Panc1 (cell line): Measurements from ENCODE around the gene PTGDS. TPM values are rescaled to one million over a fixed set of nuclear protein-coding genes. Genes with fewer than 3 reads are reported as not detected.

Experiments
- ATAC-seq: fragments of 200-7000 bp; cut with Tn5 transposase; 2 replicates; pipeline ENCODE4 v1.9.1; 2020; ENCODE audit warnings: mild to moderate bottlenecking, moderate library complexity
- BruUV-seq: library from RNA; stranded (reverse); fragments of 400-500 nt; replicated peaks from 2 replicates; lab custom pipeline; 2021; lab: Mats Ljungman, UMichigan
- CTCF ChIA-PET: fragments of 300-600 bp; sonication (Branson Sonifier 250); formaldehyde crosslinking; loops from one replicate; lab custom pipeline; 2022; ENCODE audit warnings: antibody characterized with exemption; lab: Charles Lee
- POLR2A ChIA-PET: fragments of 300-600 bp; sonication (Branson Sonifier 250); formaldehyde crosslinking; loops from one replicate; lab custom pipeline; 2022; ENCODE audit warnings: antibody characterized with exemption; lab: Charles Lee
- DNase-seq: peaks from one replicate; pipeline ENCODE4 v3.0.0-alpha.2; 2010; ENCODE audit warnings: low read depth, low spot score
- H3K27ac ChIP-seq: 2 replicates; pipeline ENCODE4 v1.5.1; 2011; ENCODE audit warnings: mild to moderate bottlenecking, low read length, inconsistent platforms
- H3K27me3 ChIP-seq: fragments of 200-500 bp; sonication (Bioruptor generic); 2 replicates; pipeline ENCODE4 v1.6.0; 2014; ENCODE audit warnings: low read length, inconsistent platforms; ENCODE audit not compliant: control insufficient read depth, insufficient read depth
- H3K36me3 ChIP-seq: fragments of 200-500 bp; sonication (Bioruptor generic); 2 replicates; pipeline ENCODE4 v1.5.1; 2014; ENCODE audit warnings: inconsistent platforms, mild to moderate bottlenecking, low read length, moderate library complexity; ENCODE audit not compliant: control insufficient read depth, insufficient read depth
- H3K4me1 ChIP-seq: 2 replicates; pipeline ENCODE4 v1.5.1; 2011; ENCODE audit warnings: inconsistent platforms, mild to moderate bottlenecking, low read length, moderate library complexity; ENCODE audit not compliant: control insufficient read depth, insufficient read depth
- H3K4me3 ChIP-seq, 2 experiments: 2 replicates each; pipeline ENCODE4 v1.5.1; 2011 to 2012; ENCODE audit warnings: low read depth in 2 of 2, low read length in 2 of 2, mild to moderate bottlenecking in 2 of 2, inconsistent platforms in 1 of 2, moderate library complexity in 1 of 2
- H3K9me3 ChIP-seq: fragments of 200-500 bp; sonication (Bioruptor generic); 2 replicates; pipeline ENCODE4 v1.5.1; 2014; ENCODE audit warnings: low read depth, mild to moderate bottlenecking, inconsistent platforms, low read length, moderate library complexity; ENCODE audit not compliant: control insufficient read depth, insufficient read depth
- CTCF ChIP-seq: fragments of 450-650 bp; IDR thresholded peaks from 2 replicates; pipeline ENCODE4 v1.5.1; 2017; ENCODE audit warnings: mild to moderate bottlenecking
- POLR2AphosphoS5 ChIP-seq: IDR thresholded peaks from 2 replicates; pipeline ENCODE4 v1.6.1; 2012; ENCODE audit warnings: mild to moderate bottlenecking, low read depth, low read length, moderate library complexity
- REST ChIP-seq, 2 experiments: IDR thresholded peaks; 2 replicates each; pipeline ENCODE4 v1.6.1; 2011 to 2012; ENCODE audit warnings: low read depth in 2 of 2, control low read depth in 1 of 2, low read length in 1 of 2, mild to moderate bottlenecking in 1 of 2, moderate library complexity in 1 of 2; ENCODE audit not compliant: insufficient read depth in 1 of 2
- SIN3A ChIP-seq: IDR thresholded peaks from 2 replicates; pipeline ENCODE4 v1.6.1; 2012; ENCODE audit warnings: low read depth, mild to moderate bottlenecking, low read length, moderate library complexity, borderline replicate concordance; ENCODE audit not compliant: insufficient read depth
- TCF7L2 ChIP-seq: IDR thresholded peaks from 2 replicates; pipeline ENCODE4 v1.6.1; 2011; ENCODE audit warnings: mild to moderate bottlenecking, low read depth, low read length, inconsistent platforms
- in situ Hi-C: cut with HindIII; loops from 2 replicates; pipeline ENCODE4 v1.10.0; 2016; ENCODE audit warnings: low sequenced_read_pairs, low pct_unique_long_range_greater_than_20kb
- intact Hi-C: fragments of 100-400 bp; cut with micrococcal nuclease; formaldehyde crosslinking; loops from one replicate; pipeline ENCODE4 v1.10.0; 2022; ENCODE audit not compliant: unreplicated experiment
- total RNA-seq: library from RNA; stranded (reverse); gene quantifications from one replicate; pipeline ENCODE4 v1.2.1, GENCODE V29; 2021; ENCODE audit not compliant: unreplicated experiment

The PTGDS gene
- total RNA-seq, 1 experiment from 2014 or later = 13.7 TPM

GRCh38 chr9:136974817-136975535 lies 2.3 kb upstream of the PTGDS start:
- no peak for DNase-seq
- no peaks in the 10 kb centered on the region for H3K9me3 ChIP-seq
- ATAC-seq = no peak
- no peak overlapping the region for H3K27ac ChIP-seq
- no TSS peak for BruUV-seq
- H3K4me1 ChIP-seq = no peaks in the 10 kb centered on the region
- no peaks in the 10 kb centered on the region for H3K27me3 ChIP-seq
- in situ Hi-C loops (no loop called here), intact Hi-C loops (no loop called here)
- TF ChIP-seq CTCF (no peak), POLR2AphosphoS5 (no peak), REST (IDR thresholded peaks at IDR 0.05; ENCODE audit: insufficient read depth in 1 of 2, low read depth in 2 of 2, low read length in 1 of 2) (no peak), SIN3A (no peak), TCF7L2 (no peak)
- H3K4me3 ChIP-seq = no peak overlapping the region
- no peaks in the 10 kb centered on the region for H3K36me3 ChIP-seq
- ChIA-PET CTCF (no interaction called here), POLR2A (no interaction called here)

GRCh38 chr9:136975644-136976043 lies 1.7 kb upstream of the PTGDS start:
- ATAC-seq (no peak), DNase-seq (no peak)
- no peaks in the 10 kb centered on the region for H3K9me3 ChIP-seq
- no peak for TF ChIP-seq CTCF
- TF ChIP-seq POLR2AphosphoS5 = no peak
- no peak for TF ChIP-seq TCF7L2
- no peak for TF ChIP-seq SIN3A
- no peak for TF ChIP-seq REST (IDR thresholded peaks at IDR 0.05; ENCODE audit: insufficient read depth in 1 of 2, low read depth in 2 of 2, low read length in 1 of 2)
- CTCF ChIA-PET = interaction anchor here (0.5 to 0.9 kb wide), 2 partner anchors 28 to 67 kb away, joined by 5 to 10 read pairs; no protein-coding TSS in a partner anchor
- intact Hi-C loops = no loop called here
- no peaks in the 10 kb centered on the region for H3K4me1 ChIP-seq
- H3K4me3 ChIP-seq = no peak overlapping the region
- in situ Hi-C loops = no loop called here
- H3K27ac ChIP-seq = no peak overlapping the region
- H3K36me3 ChIP-seq = no peaks in the 10 kb centered on the region
- no peaks in the 10 kb centered on the region for H3K27me3 ChIP-seq
- POLR2A ChIA-PET = no interaction called here
- no TSS peak for BruUV-seq
